ENCODE results near the gene MBTPS1.

DNA sequence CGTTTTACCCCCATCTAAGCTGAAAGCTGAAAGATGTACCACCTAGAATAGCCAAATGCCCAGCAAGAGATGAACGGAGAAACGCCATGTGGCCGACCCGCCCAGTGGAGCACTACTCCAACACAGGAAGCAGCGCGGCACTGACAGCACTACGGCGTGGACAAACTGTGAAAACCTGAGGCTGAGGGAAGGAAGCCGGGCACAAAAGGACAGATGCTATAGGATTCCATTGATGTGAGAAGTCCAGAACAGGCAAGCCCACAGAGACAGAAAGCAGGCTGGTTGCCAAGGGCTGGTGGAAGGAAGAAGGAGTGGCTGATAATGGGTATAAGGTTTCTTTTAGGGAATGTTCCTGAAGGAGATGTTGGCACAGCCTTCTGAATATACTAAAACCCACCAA lies 44.7 kb downstream of the MBTPS1 start:
- TF ChIP-seq CTCF (IDR thresholded peaks at IDR 0.05) (no peak), POLR2A (IDR thresholded peaks at IDR 0.05) (no peak)
